GM10266 (cell line): ENCODE data around the gene AFAP1.
A peak's percentile ranks its signal among the peaks of the same experiment; 100 is the strongest.

ENCODE experiments used
- DNase-seq: peaks from one replicate; pipeline ENCODE4 v3.0.0; 2012; ENCODE audit errors: extremely low spot score
- CTCF ChIP-seq: IDR thresholded peaks from 2 replicates; pipeline ENCODE4 v1.5.1; 2012; ENCODE audit warnings: mild to moderate bottlenecking, low read depth; ENCODE audit not compliant: control insufficient read depth, insufficient read depth; ENCODE audit errors: missing control alignments

AFAP1 gene

GRCh38 chr4:7845493-7846128 lies 94.0 kb downstream of the AFAP1 start:
- no peak for DNase-seq
- TF ChIP-seq CTCF = no peak

- no peak for DNase-seq
- TF ChIP-seq CTCF = no peak
Observed at GRCh38 chr4:7844594-7844991, 95.1 kb downstream of the AFAP1 start.

- peak; percentile 53 for TF ChIP-seq CTCF
- peak; percentile 59 for DNase-seq
Observed at GRCh38 chr4:7843831-7844593, 95.6 kb downstream of the AFAP1 start.

- no peak for DNase-seq
- TF ChIP-seq CTCF = no peak
Observed at GRCh38 chr4:7842384-7843279, 97.0 kb downstream of the AFAP1 start.

GRCh38 chr4:7841894-7842293 lies 97.8 kb downstream of the AFAP1 start:
- no peak for DNase-seq

GRCh38 chr4:7841071-7841470 lies 98.6 kb downstream of the AFAP1 start:
- no peak for DNase-seq
- TF ChIP-seq CTCF = no peak

More at GRCh38 chr4:7841894-7842293, 97.8 kb downstream of the AFAP1 start:
- TF ChIP-seq CTCF = no peak

GRCh38 chr4:7839856-7840255 lies 99.8 kb downstream of the AFAP1 start:
- no peak for TF ChIP-seq CTCF

More at GRCh38 chr4:7839856-7840255, 99.8 kb downstream of the AFAP1 start:
- no peak for DNase-seq
